HG03521 (cell line): ENCODE results near the gene GULP1.

Source experiments
- ATAC-seq: cut with Tn5 transposase; IDR thresholded peaks from one replicate; pipeline ENCODE4 v1.9.1; 2021; ENCODE audit warnings: mild to moderate bottlenecking, moderate library complexity; ENCODE audit not compliant: unreplicated experiment

The GULP1 gene

GRCh38 chr2:188628989-188629752 is 337.5 kb downstream of the GULP1 start:
- no peak for ATAC-seq

- ATAC-seq: no peak
Observed at GRCh38 chr2:188629753-188630527, 338.3 kb downstream of the GULP1 start.

GRCh38 chr2:188631037-188631809 is 339.5 kb downstream of the GULP1 start:
- ATAC-seq: no peak

- ATAC-seq: no peak
Observed at GRCh38 chr2:188634656-188635055, 343.0 kb downstream of the GULP1 start.
